Chondrocyte (in vitro differentiated cells): ENCODE data around the gene NRXN3. TPM values are rescaled to one million over a fixed set of nuclear protein-coding genes. Genes with fewer than 3 reads are reported as not detected.

Source experiments
- DNase-seq: peaks from one replicate; pipeline ENCODE4 v3.0.0; 2021; ENCODE audit warnings: mixed read lengths, low spot score
- H3K27ac Mint-ChIP-seq: one replicate; pipeline ENCODE4 v1.8.0; 2021; ENCODE audit warnings: mild to moderate bottlenecking, moderate library complexity, mixed read lengths; ENCODE audit not compliant: unreplicated experiment
- H3K27me3 Mint-ChIP-seq: 2 replicates; pipeline ENCODE4 v1.8.0; 2021; ENCODE audit warnings: low read depth, mixed read lengths
- H3K36me3 Mint-ChIP-seq: 2 replicates; pipeline ENCODE4 v1.8.0; 2021; ENCODE audit warnings: low read depth, mixed read lengths
- H3K4me1 Mint-ChIP-seq: 2 replicates; pipeline ENCODE4 v1.8.0; 2021; ENCODE audit warnings: low read depth, mild to moderate bottlenecking, mixed read lengths
- H3K4me3 Mint-ChIP-seq: one replicate; pipeline ENCODE4 v1.8.0; 2021; ENCODE audit warnings: mild to moderate bottlenecking, moderate library complexity, mixed read lengths; ENCODE audit not compliant: unreplicated experiment
- H3K9me3 Mint-ChIP-seq: 2 replicates; pipeline ENCODE4 v1.8.0; 2021; ENCODE audit warnings: low read depth, mixed read lengths
- CTCF ChIP-seq: fragments of 200-600 bp; sonication (generic); IDR thresholded peaks from 2 replicates; pipeline ENCODE4 v1.5.0; 2021; ENCODE audit warnings: antibody characterized with exemption, mild to moderate bottlenecking, moderate library complexity
- total RNA-seq: library from RNA; stranded (reverse); gene quantifications from 3 replicates; pipeline ENCODE4 v1.2.1, GENCODE V29; 2021

Gene NRXN3
- total RNA-seq, 1 donor from 2014 or later: 7.9 TPM

GRCh38 chr14:79328863-79329262 lies 1158.7 kb downstream of the NRXN3 start:
- no peak for DNase-seq
- Mint-ChIP-seq H3K27ac (no peak overlapping the region), H3K9me3 (no peaks in the 10 kb centered on the region), H3K4me1 (peaks cover 27% of the 10 kb centered on the region), H3K27me3 (no peaks in the 10 kb centered on the region), H3K36me3 (peaks cover 1% of the 10 kb centered on the region), H3K4me3 (no peak overlapping the region)
- TF ChIP-seq CTCF: no peak

GRCh38 chr14:79331830-79332229 lies 1161.7 kb downstream of the NRXN3 start:
- peaks cover 20% of the 10 kb centered on the region for H3K4me1 Mint-ChIP-seq
- no peak for TF ChIP-seq CTCF
- peaks cover 1% of the 10 kb centered on the region for H3K36me3 Mint-ChIP-seq
- peaks cover 3% of the 10 kb centered on the region for H3K9me3 Mint-ChIP-seq
- no peak overlapping the region for H3K4me3 Mint-ChIP-seq
- no peaks in the 10 kb centered on the region for H3K27me3 Mint-ChIP-seq
- H3K27ac Mint-ChIP-seq: no peak overlapping the region
- no peak for DNase-seq

GRCh38 chr14:79332504-79333197 lies 1162.5 kb downstream of the NRXN3 start:
- H3K9me3 Mint-ChIP-seq: peaks cover 3% of the 10 kb centered on the region
- no peaks in the 10 kb centered on the region for H3K36me3 Mint-ChIP-seq
- DNase-seq: no peak
- no peak overlapping the region for H3K27ac Mint-ChIP-seq
- H3K27me3 Mint-ChIP-seq: no peaks in the 10 kb centered on the region
- no peak overlapping the region for H3K4me3 Mint-ChIP-seq
- TF ChIP-seq CTCF: no peak
- H3K4me1 Mint-ChIP-seq: peaks cover 20% of the 10 kb centered on the region

GRCh38 chr14:79333198-79333546 lies 1163.0 kb downstream of the NRXN3 start:
- no peak for TF ChIP-seq CTCF
- H3K4me1 Mint-ChIP-seq: peaks cover 20% of the 10 kb centered on the region
- H3K27ac Mint-ChIP-seq: no peak overlapping the region
- DNase-seq: no peak
- H3K36me3 Mint-ChIP-seq: no peaks in the 10 kb centered on the region
- no peaks in the 10 kb centered on the region for H3K27me3 Mint-ChIP-seq
- H3K9me3 Mint-ChIP-seq: peaks cover 3% of the 10 kb centered on the region
- no peak overlapping the region for H3K4me3 Mint-ChIP-seq

GRCh38 chr14:79334272-79334671 lies 1164.1 kb downstream of the NRXN3 start:
- no peak for DNase-seq
- no peak overlapping the region for H3K27ac Mint-ChIP-seq
- peaks cover 3% of the 10 kb centered on the region for H3K9me3 Mint-ChIP-seq
- TF ChIP-seq CTCF: no peak
- H3K4me1 Mint-ChIP-seq: peaks cover 14% of the 10 kb centered on the region
- no peaks in the 10 kb centered on the region for H3K36me3 Mint-ChIP-seq
- H3K27me3 Mint-ChIP-seq: no peaks in the 10 kb centered on the region
- no peak overlapping the region for H3K4me3 Mint-ChIP-seq
